K562 (cell line): Measurements from ENCODE around the gene INTS13. TPM values are rescaled to one million over a fixed set of nuclear protein-coding genes. Genes with fewer than 3 reads are reported as not detected.

ENCODE experiments used
- ATF6 ChIP-seq: sonication (generic); formaldehyde crosslinking; IDR thresholded peaks from 2 replicates; pipeline ENCODE4 v1.4.0; 2020; ENCODE audit warnings: mild to moderate bottlenecking, missing genetic modification reagents
- CTCFL ChIP-seq: IDR thresholded peaks from 2 replicates; pipeline ENCODE4 v1.6.1; 2011; ENCODE audit warnings: borderline replicate concordance, low read depth, mild to moderate bottlenecking, moderate library complexity, low read length; ENCODE audit not compliant: insufficient read depth, poor library complexity, severe bottlenecking
- NCOR1 ChIP-seq: fragments of 450-650 bp; IDR thresholded peaks from 2 replicates; pipeline ENCODE4 v1.6.1; 2016; ENCODE audit warnings: mild to moderate bottlenecking, moderate library complexity
- SNIP1 ChIP-seq: fragments of 450-650 bp; IDR thresholded peaks from 2 replicates; pipeline ENCODE4 v1.7.1; 2017; ENCODE audit warnings: low read depth, mild to moderate bottlenecking
- polyA plus RNA-seq, 8 experiments: library from polyadenylated mRNA; depleted of rRNA in 4 of 8; stranded (reverse) in 5 of 8; unstranded in 3 of 8; fragments of >200 nt; fragmentation: Nextera tagmentation in 2 of 8; fragmentation: Illumina TruSeq in 1 of 8; extraction: Ambion mirVana in 2 of 8; extraction: Trizol in 1 of 8; gene quantifications; 2 replicates each; pipeline versions ENCODE4 v1.2.1 to v1.2.3, GENCODE V29; 2011 to 2014; ENCODE audit warnings: inconsistent platforms in 1 of 8, missing spikeins in 1 of 8
- total RNA-seq, 7 experiments: library from RNA; depleted of rRNA in 6 of 7; stranded (reverse); fragments of >200 nt in 6 of 7; fragmentation: Illumina TruSeq in 2 of 7; extraction: Trizol in 2 of 7; gene quantifications; 2 replicates each; pipeline versions ENCODE4 v1.2.1 to v1.2.3, GENCODE V29; 2011 to 2021; ENCODE audit warnings: low replicate concordance in 1 of 7

INTS13 gene
- total and polyA plus RNA-seq, 9 of the 15 experiments (the other 6 are each of a cell fraction or from before 2014, with no cell fraction given): 48.3 to 91.8 (median 78.1) TPM

GRCh38 chr12:26890784-26891183 is 47.0 kb downstream of the INTS13 start (continued):
- no peak for TF ChIP-seq ATF6 (CRISPR knock-in tag)
- TF ChIP-seq SNIP1: no peak
- no peak for TF ChIP-seq CTCFL
- TF ChIP-seq NCOR1: no peak
